ENCODE measurements around the gene RPS6KA4. TPM values are rescaled to one million over a fixed set of nuclear protein-coding genes. Genes with fewer than 3 reads are reported as not detected.

The RPS6KA4 gene
- total and polyA plus RNA-seq, 7 donors: 14.4 to 48.4 (median 17.9) TPM

DNA sequence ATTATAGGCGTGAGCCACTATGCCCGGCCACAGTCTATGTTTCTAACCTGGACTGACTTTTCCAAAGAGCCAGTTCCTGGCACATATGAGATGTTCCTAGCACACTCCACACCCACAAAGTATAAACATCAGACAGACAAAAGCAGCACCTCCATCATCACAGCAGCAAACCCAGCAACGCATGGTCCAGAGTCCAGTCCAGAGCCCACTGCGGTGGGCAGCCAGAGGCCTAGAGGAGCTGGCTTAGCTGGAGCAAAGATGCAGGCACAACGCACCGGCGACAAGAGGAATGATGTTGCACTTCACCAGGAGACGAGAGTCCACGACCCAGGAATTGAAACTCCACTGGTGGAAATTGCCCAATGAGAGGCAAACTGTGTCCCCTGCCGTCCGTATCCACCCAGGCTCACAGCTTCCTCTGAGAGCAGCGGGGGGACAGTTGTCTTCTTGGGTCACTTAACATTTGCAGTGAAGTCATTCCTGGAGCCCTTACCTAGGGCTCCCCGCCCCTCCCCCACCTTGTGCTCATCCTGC is 36.6 kb downstream of the RPS6KA4 start:
- H3K4me1 ChIP-seq: peaks cover 0 to 25% (median 21%) of the 10 kb centered on the region in 4 donors
- intact Hi-C loops (cut with DNase I): no loop called here
- no peak for TF ChIP-seq POLR2A (IDR thresholded peaks at IDR 0.05)
- no peak for TF ChIP-seq EP300 (IDR thresholded peaks at IDR 0.05)
- no peak for TF ChIP-seq POLR2AphosphoS5 (IDR thresholded peaks at IDR 0.05)
- TF ChIP-seq, protein P1, sequence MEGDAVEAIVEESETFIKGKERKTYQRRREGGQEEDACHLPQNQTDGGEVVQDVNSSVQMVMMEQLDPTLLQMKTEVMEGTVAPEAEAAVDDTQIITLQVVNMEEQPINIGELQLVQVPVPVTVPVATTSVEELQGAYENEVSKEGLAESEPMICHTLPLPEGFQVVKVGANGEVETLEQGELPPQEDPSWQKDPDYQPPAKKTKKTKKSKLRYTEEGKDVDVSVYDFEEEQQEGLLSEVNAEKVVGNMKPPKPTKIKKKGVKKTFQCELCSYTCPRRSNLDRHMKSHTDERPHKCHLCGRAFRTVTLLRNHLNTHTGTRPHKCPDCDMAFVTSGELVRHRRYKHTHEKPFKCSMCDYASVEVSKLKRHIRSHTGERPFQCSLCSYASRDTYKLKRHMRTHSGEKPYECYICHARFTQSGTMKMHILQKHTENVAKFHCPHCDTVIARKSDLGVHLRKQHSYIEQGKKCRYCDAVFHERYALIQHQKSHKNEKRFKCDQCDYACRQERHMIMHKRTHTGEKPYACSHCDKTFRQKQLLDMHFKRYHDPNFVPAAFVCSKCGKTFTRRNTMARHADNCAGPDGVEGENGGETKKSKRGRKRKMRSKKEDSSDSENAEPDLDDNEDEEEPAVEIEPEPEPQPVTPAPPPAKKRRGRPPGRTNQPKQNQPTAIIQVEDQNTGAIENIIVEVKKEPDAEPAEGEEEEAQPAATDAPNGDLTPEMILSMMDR (IDR thresholded peaks at IDR 0.05): no peak
- no peaks in the 10 kb centered on the region for H3K36me3 ChIP-seq
- H3K9me3 ChIP-seq: no peaks in the 10 kb centered on the region
- H3K27ac ChIP-seq: peak overlapping the region in 1 of 4 donors; percentile 27
- 72 to 80% methylated on average over 13 of the region's 13 CpGs for WGBS, 2 donors
- no peak for DNase-seq
- H3K4me3 ChIP-seq: no peak overlapping the region
- no peaks in the 10 kb centered on the region for H3K27me3 ChIP-seq

DNA sequence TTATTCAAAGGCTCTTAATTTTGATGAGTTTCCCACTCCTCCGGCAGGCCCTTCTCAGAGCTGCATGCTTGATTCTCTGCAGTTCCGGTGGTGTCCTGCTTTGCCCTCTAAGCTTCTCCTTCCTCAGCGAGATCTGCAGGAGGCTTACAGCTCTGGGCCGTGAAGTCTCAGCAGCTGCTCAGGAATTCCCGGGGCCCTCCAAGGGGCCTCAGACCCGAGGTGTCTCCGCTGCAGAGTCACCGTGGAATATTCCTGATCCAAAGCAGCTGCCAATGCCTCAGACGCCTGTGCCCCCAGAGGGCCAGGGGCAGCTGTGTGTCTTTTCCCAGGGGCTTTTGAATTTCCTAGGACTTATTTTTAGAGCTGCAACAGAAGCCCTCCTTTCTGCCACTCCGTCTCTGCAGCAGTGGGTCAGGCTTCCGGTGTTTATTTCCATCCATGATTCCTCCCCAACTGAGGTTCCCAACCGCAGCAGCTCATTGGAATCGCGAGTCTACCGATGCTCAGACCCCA is 37.2 kb downstream of the RPS6KA4 start:
- H3K27me3 ChIP-seq: no peaks in the 10 kb centered on the region
- DNase-seq: no peak
- peaks cover 0 to 25% (median 20%) of the 10 kb centered on the region in 4 donors for H3K4me1 ChIP-seq
- no peak overlapping the region for H3K4me3 ChIP-seq
- no peaks in the 10 kb centered on the region for H3K36me3 ChIP-seq
- 24 to 64% methylated on average over 15 of the region's 15 CpGs for WGBS, 2 donors
- no peak for TF ChIP-seq EP300 (IDR thresholded peaks at IDR 0.05)
- TF ChIP-seq, protein P1 (IDR thresholded peaks at IDR 0.05): no peak
- TF ChIP-seq POLR2A (IDR thresholded peaks at IDR 0.05): no peak
- TF ChIP-seq POLR2AphosphoS5 (IDR thresholded peaks at IDR 0.05): no peak
- no peaks in the 10 kb centered on the region for H3K9me3 ChIP-seq
- intact Hi-C loops (cut with DNase I): no loop called here
- peak overlapping the region in 2 of 4 donors; percentile 2 to 27 for H3K27ac ChIP-seq

GRCh38 chr11:64400102-64400501 is 41.1 kb downstream of the RPS6KA4 start:
- 37 to 60% methylated on average over 6 of the region's 6 CpGs for WGBS, 2 donors
- Histone ChIP-seq H3K4me3 (no peak overlapping the region), H3K36me3 (no peaks in the 10 kb centered on the region), H3K4me1 (peaks cover 0 to 12% (median 8%) of the 10 kb centered on the region in 4 donors), H3K27me3 (no peaks in the 10 kb centered on the region), H3K9me3 (no peaks in the 10 kb centered on the region), H3K27ac (no peak overlapping the region)
- intact Hi-C loops (cut with DNase I): no loop called here
- TF ChIP-seq, protein P1 (IDR thresholded peaks at IDR 0.05): no peak
- TF ChIP-seq POLR2A (IDR thresholded peaks at IDR 0.05) (no peak), EP300 (IDR thresholded peaks at IDR 0.05) (no peak), POLR2AphosphoS5 (IDR thresholded peaks at IDR 0.05) (no peak)
- DNase-seq: no peak

GRCh38 chr11:64400667-64401066 is 41.7 kb downstream of the RPS6KA4 start:
- Histone ChIP-seq H3K36me3 (no peaks in the 10 kb centered on the region), H3K4me1 (peaks cover 0 to 14% (median 9%) of the 10 kb centered on the region in 4 donors), H3K27me3 (no peaks in the 10 kb centered on the region), H3K27ac (no peak overlapping the region), H3K9me3 (no peaks in the 10 kb centered on the region), H3K4me3 (no peak overlapping the region)
- WGBS, 2 donors: 22 to 74% methylated on average over 3 of the region's 3 CpGs
- DNase-seq: no peak
- TF ChIP-seq POLR2A (IDR thresholded peaks at IDR 0.05) (no peak), POLR2AphosphoS5 (IDR thresholded peaks at IDR 0.05) (no peak), EP300 (IDR thresholded peaks at IDR 0.05) (no peak)
- TF ChIP-seq, protein P1 (IDR thresholded peaks at IDR 0.05): no peak
- intact Hi-C loops (cut with DNase I): no loop called here

- Histone ChIP-seq H3K36me3 (no peaks in the 10 kb centered on the region), H3K4me3 (no peak overlapping the region), H3K27ac (no peak overlapping the region), H3K9me3 (no peaks in the 10 kb centered on the region), H3K4me1 (peaks cover 0 to 14% (median 11%) of the 10 kb centered on the region in 4 donors), H3K27me3 (no peaks in the 10 kb centered on the region)
- WGBS, 2 donors: 87 to 91% methylated on average over 7 of the region's 7 CpGs
- DNase-seq: no peak
- intact Hi-C loops (cut with DNase I): no loop called here
- TF ChIP-seq EP300 (IDR thresholded peaks at IDR 0.05): no peak
- no peak for TF ChIP-seq POLR2A (IDR thresholded peaks at IDR 0.05)
- TF ChIP-seq, protein P1 (IDR thresholded peaks at IDR 0.05): no peak
Observed at GRCh38 chr11:64401775-64402174, 42.8 kb downstream of the RPS6KA4 start.

Measured in sigmoid colon (tissue), 7 donors.